CD8-positive, alpha-beta memory T cell (primary cell): Measurements from ENCODE around the gene PACRGL. TPM values are rescaled to one million over a fixed set of nuclear protein-coding genes. Genes with fewer than 3 reads are reported as not detected.
"Not testable (repeated sequence)": the region's sequence is repeated elsewhere in the genome, so short reads cannot be mapped to it uniquely, and the experiment has no call there.

Experiments
- CTCF ChIA-PET: fragments of 350-600 bp; sonication (Branson Sonifier 250); formaldehyde crosslinking; loops from one replicate; lab custom pipeline; 2021; ENCODE audit warnings: antibody characterized with exemption; lab: Charles Lee
- POLR2A ChIA-PET: fragments of 350-600 bp; sonication (Branson Sonifier 250); formaldehyde crosslinking; loops from one replicate; lab custom pipeline; 2021; ENCODE audit warnings: antibody characterized with exemption; lab: Charles Lee
- DNase-seq, 5 donors: peaks; one replicate each; pipeline versions ENCODE4 v3.0.0 to v3.0.0-alpha.2; 2020 to 2022; ENCODE audit warnings: mixed read lengths in 1 of 5
- H3K27ac ChIP-seq: one replicate; pipeline ENCODE4 v1.7.0; 2013; ENCODE audit warnings: low read depth, mild to moderate bottlenecking, low read length, moderate library complexity
- H3K27me3 ChIP-seq: 2 replicates; pipeline ENCODE4 v1.7.0; 2013; ENCODE audit warnings: low read length, mild to moderate bottlenecking; ENCODE audit not compliant: insufficient read depth, poor library complexity, severe bottlenecking
- H3K36me3 ChIP-seq: 2 replicates; pipeline ENCODE4 v1.7.0; 2013; ENCODE audit warnings: mild to moderate bottlenecking, low read length, moderate library complexity; ENCODE audit not compliant: insufficient read depth
- H3K4me1 ChIP-seq: 2 replicates; pipeline ENCODE4 v1.7.0; 2013; ENCODE audit warnings: mild to moderate bottlenecking, low read length, moderate library complexity; ENCODE audit not compliant: insufficient read depth
- H3K4me3 ChIP-seq: 2 replicates; pipeline ENCODE4 v1.7.0; 2013; ENCODE audit warnings: mild to moderate bottlenecking, low read length
- H3K9me3 ChIP-seq: 2 replicates; pipeline ENCODE4 v1.7.0; 2013; ENCODE audit warnings: mild to moderate bottlenecking, low read length
- H3K27ac Mint-ChIP-seq, 8 donors: one replicate each; pipeline ENCODE4 v1.8.0; 2020 to 2021; ENCODE audit warnings: mixed read lengths in 8 of 8, mild to moderate bottlenecking in 6 of 8, inconsistent platforms in 3 of 8, moderate library complexity in 3 of 8
- H3K27me3 Mint-ChIP-seq, 2 donors: one replicate each; pipeline ENCODE4 v1.8.0; 2020 to 2021; ENCODE audit warnings: mixed read lengths in 2 of 2, mild to moderate bottlenecking in 1 of 2, moderate library complexity in 1 of 2
- H3K36me3 Mint-ChIP-seq, 3 donors: one replicate each; pipeline ENCODE4 v1.8.0; 2020 to 2021; ENCODE audit warnings: mixed read lengths in 3 of 3, inconsistent platforms in 1 of 3, mild to moderate bottlenecking in 1 of 3
- H3K4me1 Mint-ChIP-seq, 3 donors: one replicate each; pipeline ENCODE4 v1.8.0; 2020 to 2021; ENCODE audit warnings: mixed read lengths in 3 of 3, inconsistent platforms in 1 of 3, mild to moderate bottlenecking in 1 of 3
- H3K4me3 Mint-ChIP-seq, 7 donors: one replicate each; pipeline ENCODE4 v1.8.0; 2020 to 2021; ENCODE audit warnings: mixed read lengths in 7 of 7, mild to moderate bottlenecking in 6 of 7, moderate library complexity in 4 of 7, inconsistent platforms in 2 of 7
- H3K9me3 Mint-ChIP-seq, 5 donors: one replicate each; pipeline ENCODE4 v1.8.0; 2020 to 2022; ENCODE audit warnings: mixed read lengths in 5 of 5, mild to moderate bottlenecking in 3 of 5, moderate library complexity in 2 of 5, inconsistent platforms in 1 of 5
- polyA plus RNA-seq: library from polyadenylated mRNA; unstranded; fragments of 300-500 nt; fragmentation: Illumina TruSeq; gene quantifications from one replicate; pipeline ENCODE4 v1.2.3, GENCODE V29; 2021
- total RNA-seq, 2 experiments: library from RNA; stranded (reverse); gene quantifications; one replicate each; pipeline ENCODE4 v1.2.3, GENCODE V29; 2021

Gene PACRGL
- total and polyA plus RNA-seq, 3 experiments from 2014 or later: 4.9 to 16.9 (median 14.2) TPM

DNA sequence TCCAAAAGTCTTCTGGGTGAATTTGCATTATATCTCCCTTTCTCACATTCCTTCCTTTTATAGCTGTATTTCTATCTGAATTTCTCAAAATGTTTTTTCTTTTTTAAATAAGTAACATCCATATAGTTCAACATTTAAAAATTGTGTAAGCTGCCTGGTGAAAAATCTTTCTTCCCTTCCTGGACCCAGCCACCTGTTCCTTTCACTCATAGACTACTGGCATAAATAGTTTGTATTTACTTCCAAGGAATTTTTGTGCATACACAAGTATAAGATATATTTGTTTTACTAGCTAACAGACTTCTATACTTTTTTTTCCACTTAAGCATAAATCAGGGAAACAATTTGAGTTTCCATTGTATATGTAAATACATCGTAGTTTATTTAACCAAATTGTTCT, 35.7 kb downstream of the PACRGL start:
- Histone ChIP-seq H3K36me3 (peaks cover 3% of the 10 kb centered on the region), H3K9me3 (peaks cover 4% of the 10 kb centered on the region), H3K4me3 (no peak overlapping the region), H3K27me3 (no peaks in the 10 kb centered on the region), H3K27ac (no peak overlapping the region), H3K4me1 (no peaks in the 10 kb centered on the region)
- ChIA-PET POLR2A (no interaction called here), CTCF (no interaction called here)
- no peak for DNase-seq
- H3K4me3 Mint-ChIP-seq: no peak overlapping the region
- peaks cover 12 to 44% (median 35%) of the 10 kb centered on the region in 5 donors for H3K9me3 Mint-ChIP-seq
- peaks cover 0 to 2% of the 10 kb centered on the region in 2 donors for H3K27me3 Mint-ChIP-seq
- no peak overlapping the region for H3K27ac Mint-ChIP-seq
- peaks cover 35 to 84% (median 70%) of the 10 kb centered on the region in 3 donors for H3K36me3 Mint-ChIP-seq
- no peaks in the 10 kb centered on the region for H3K4me1 Mint-ChIP-seq

DNA sequence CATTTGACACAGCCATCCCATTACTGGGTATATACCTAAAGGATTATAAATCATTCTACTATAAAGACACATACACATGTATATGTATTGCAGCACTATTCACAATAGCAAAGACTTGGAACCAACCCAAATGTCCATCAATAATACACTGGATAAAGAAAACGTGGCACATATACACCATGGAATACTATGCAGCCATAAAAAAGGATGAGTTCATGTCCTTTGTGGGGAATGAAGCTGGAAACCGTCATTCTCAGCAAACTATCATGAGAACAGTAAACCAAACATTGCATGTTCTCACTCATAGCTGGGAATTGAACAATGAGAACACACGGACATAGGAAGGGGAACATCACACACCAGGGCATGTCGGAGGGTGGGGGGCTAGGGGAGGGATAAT, 45.7 kb downstream of the PACRGL start:
- POLR2A ChIA-PET, H3K4me3 ChIP-seq, H3K27me3 ChIP-seq, CTCF ChIA-PET, H3K27ac ChIP-seq, H3K4me1 Mint-ChIP-seq, H3K27ac Mint-ChIP-seq, H3K4me1 ChIP-seq, H3K4me3 Mint-ChIP-seq, H3K27me3 Mint-ChIP-seq, H3K9me3 ChIP-seq, H3K36me3 ChIP-seq, DNase-seq: not testable (repeated sequence)
- peaks cover 13 to 33% (median 30%) of the 10 kb centered on the region in 5 donors for H3K9me3 Mint-ChIP-seq
- H3K36me3 Mint-ChIP-seq: peaks cover 4 to 17% (median 9%) of the 10 kb centered on the region in 3 donors

DNA sequence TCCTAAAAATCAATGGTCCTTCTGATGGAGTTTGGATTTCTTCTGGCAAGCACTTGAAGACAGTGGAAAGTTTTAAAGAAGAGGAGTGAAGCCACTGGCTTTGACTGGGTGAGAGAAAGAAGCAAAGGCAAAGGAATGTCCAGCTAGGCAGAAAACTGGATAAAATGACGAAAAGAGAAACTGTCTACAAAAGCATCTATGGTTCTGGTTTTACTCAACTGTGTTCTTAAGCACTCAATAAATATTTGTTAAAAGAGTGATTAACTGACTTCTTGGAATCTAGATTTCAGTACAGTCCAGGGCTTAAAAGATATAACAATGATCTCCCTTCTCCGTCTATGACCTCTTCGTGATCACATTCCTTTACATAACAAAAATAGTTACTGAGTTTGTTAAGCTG, 52.4 kb downstream of the PACRGL start:
- H3K27ac ChIP-seq: no peak overlapping the region
- H3K4me3 Mint-ChIP-seq: no peak overlapping the region
- H3K9me3 Mint-ChIP-seq: no peaks in the 10 kb centered on the region
- H3K4me1 ChIP-seq: no peaks in the 10 kb centered on the region
- H3K4me3 ChIP-seq: no peak overlapping the region
- POLR2A ChIA-PET: no interaction called here
- no peaks in the 10 kb centered on the region for H3K27me3 ChIP-seq
- peaks cover 0 to 1% (median 0%) of the 10 kb centered on the region in 3 donors for H3K4me1 Mint-ChIP-seq
- no peaks in the 10 kb centered on the region for H3K36me3 ChIP-seq
- no peaks in the 10 kb centered on the region for H3K9me3 ChIP-seq
- H3K27me3 Mint-ChIP-seq: no peaks in the 10 kb centered on the region
- no peak for DNase-seq
- H3K27ac Mint-ChIP-seq: no peak overlapping the region
- peaks cover 6 to 14% (median 7%) of the 10 kb centered on the region in 3 donors for H3K36me3 Mint-ChIP-seq
- CTCF ChIA-PET: no interaction called here

DNA sequence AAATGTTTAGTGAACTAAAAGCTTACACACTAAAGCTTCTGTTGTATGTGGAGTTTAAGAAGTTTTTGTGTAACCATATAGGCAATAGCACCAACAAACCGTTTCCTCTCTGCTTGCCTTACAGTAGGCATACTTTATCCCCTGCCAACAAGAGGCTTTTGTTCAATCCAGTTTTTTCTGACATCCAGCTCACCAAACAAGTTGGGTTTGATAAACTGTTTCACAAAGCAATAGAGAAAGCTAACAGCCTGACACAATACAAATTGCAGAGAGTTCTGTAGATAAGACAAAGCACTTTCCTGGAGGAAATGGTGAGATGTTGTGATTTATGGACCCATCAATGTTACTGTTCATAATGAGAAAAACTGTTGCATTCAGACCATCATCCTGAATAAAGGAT, 53.8 kb downstream of the PACRGL start:
- Histone ChIP-seq H3K4me1 (no peaks in the 10 kb centered on the region), H3K27ac (no peak overlapping the region), H3K27me3 (no peaks in the 10 kb centered on the region), H3K9me3 (no peaks in the 10 kb centered on the region), H3K4me3 (no peak overlapping the region), H3K36me3 (no peaks in the 10 kb centered on the region)
- Mint-ChIP-seq H3K27ac (no peak overlapping the region), H3K4me1 (peaks cover 0 to 1% (median 0%) of the 10 kb centered on the region in 3 donors), H3K27me3 (no peaks in the 10 kb centered on the region), H3K9me3 (no peaks in the 10 kb centered on the region), H3K4me3 (no peak overlapping the region), H3K36me3 (peaks cover 5 to 14% (median 7%) of the 10 kb centered on the region in 3 donors)
- CTCF ChIA-PET: no interaction called here
- POLR2A ChIA-PET: no interaction called here
- no peak for DNase-seq

DNA sequence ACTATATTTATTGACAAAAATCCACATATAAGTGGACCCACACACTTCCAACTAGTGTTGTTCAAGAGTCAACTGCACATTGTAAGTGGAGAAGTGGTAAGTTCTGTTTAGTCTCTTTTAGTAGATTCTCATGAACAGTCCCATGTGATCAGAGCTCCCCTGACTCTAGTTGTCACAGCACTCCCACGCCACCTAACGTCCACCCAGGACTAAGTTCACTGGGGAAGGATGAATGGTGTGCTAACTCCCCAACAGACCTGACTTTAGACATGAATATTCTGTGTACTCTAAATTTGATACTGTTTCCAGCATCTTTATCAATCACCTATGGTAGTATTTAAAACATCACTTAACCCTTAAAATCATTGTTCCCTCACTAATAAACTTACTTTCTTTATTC, 59.8 kb downstream of the PACRGL start:
- H3K4me1 Mint-ChIP-seq: no peaks in the 10 kb centered on the region
- POLR2A ChIA-PET: no interaction called here

DNA sequence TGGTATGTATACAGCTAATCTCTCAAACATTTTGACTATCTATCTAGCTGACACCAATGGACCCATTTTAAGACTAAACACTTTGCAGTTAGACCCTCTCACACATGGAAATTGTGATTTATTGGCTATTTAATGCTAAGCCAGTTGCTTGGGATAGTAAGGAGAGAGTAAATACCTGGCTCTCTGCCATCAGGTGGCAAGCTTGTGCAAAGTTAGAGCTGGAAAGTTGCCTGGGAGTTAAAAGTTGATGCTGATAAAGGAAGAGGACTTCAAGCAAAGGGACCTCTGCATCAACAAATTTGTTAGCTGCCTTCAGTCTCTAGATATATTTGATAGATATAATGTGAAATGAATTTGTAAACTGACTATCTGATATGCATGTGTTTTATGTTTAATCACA, 61.1 kb downstream of the PACRGL start:
- H3K27me3 Mint-ChIP-seq: no peaks in the 10 kb centered on the region
- Histone ChIP-seq H3K4me3 (no peak overlapping the region), H3K36me3 (no peaks in the 10 kb centered on the region), H3K27ac (no peak overlapping the region), H3K27me3 (no peaks in the 10 kb centered on the region), H3K9me3 (no peaks in the 10 kb centered on the region), H3K4me1 (no peaks in the 10 kb centered on the region)
- no peaks in the 10 kb centered on the region for H3K9me3 Mint-ChIP-seq
- no peak overlapping the region for H3K4me3 Mint-ChIP-seq
- no peaks in the 10 kb centered on the region for H3K36me3 Mint-ChIP-seq
- no peak for DNase-seq
- POLR2A ChIA-PET: no interaction called here
- CTCF ChIA-PET: interaction anchor here (1.5 kb wide), 1 partner anchor 12 kb away, joined by 8 read pairs; no protein-coding TSS in a partner anchor
- H3K27ac Mint-ChIP-seq: no peak overlapping the region
- H3K4me1 Mint-ChIP-seq: no peaks in the 10 kb centered on the region

More for the DNA sequence above, 59.8 kb downstream of the PACRGL start:
- Histone ChIP-seq H3K36me3 (no peaks in the 10 kb centered on the region), H3K9me3 (no peaks in the 10 kb centered on the region), H3K27ac (no peak overlapping the region), H3K4me1 (no peaks in the 10 kb centered on the region), H3K27me3 (no peaks in the 10 kb centered on the region), H3K4me3 (no peak overlapping the region)
- no peak for DNase-seq
- Mint-ChIP-seq H3K9me3 (no peaks in the 10 kb centered on the region), H3K36me3 (no peaks in the 10 kb centered on the region), H3K27me3 (no peaks in the 10 kb centered on the region), H3K4me3 (no peak overlapping the region), H3K27ac (no peak overlapping the region)
- CTCF ChIA-PET: interaction anchor here (1.5 kb wide), 1 partner anchor 13 kb away, joined by 8 read pairs; no protein-coding TSS in a partner anchor

DNA sequence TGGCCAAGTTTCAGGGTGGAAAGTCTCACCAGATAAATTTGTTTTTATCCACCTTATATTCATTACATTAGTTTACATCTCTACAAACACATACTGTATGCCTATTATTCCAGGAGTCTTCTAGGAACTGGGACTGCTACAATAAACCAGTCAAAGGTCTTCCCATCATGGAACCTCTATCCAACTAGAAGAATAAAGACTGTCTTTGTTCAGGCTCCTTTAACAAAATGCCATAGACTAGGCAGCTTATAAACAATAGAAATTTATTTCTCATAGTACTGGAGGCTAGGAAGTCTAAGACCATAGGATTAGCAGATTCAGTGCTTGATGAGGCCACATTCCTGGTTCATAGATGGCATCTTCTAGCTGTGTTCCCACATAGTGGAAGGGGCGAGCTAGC, 61.6 kb downstream of the PACRGL start:
- POLR2A ChIA-PET: no interaction called here
- Histone ChIP-seq H3K36me3 (no peaks in the 10 kb centered on the region), H3K27ac (no peak overlapping the region), H3K27me3 (no peaks in the 10 kb centered on the region), H3K4me1 (no peaks in the 10 kb centered on the region), H3K4me3 (no peak overlapping the region), H3K9me3 (no peaks in the 10 kb centered on the region)
- Mint-ChIP-seq H3K4me1 (no peaks in the 10 kb centered on the region), H3K4me3 (no peak overlapping the region), H3K27me3 (no peaks in the 10 kb centered on the region), H3K36me3 (no peaks in the 10 kb centered on the region), H3K27ac (no peak overlapping the region), H3K9me3 (no peaks in the 10 kb centered on the region)
- no peak for DNase-seq
- CTCF ChIA-PET: interaction anchor here (1.5 kb wide), 1 partner anchor 11 kb away, joined by 8 read pairs; no protein-coding TSS in a partner anchor

DNA sequence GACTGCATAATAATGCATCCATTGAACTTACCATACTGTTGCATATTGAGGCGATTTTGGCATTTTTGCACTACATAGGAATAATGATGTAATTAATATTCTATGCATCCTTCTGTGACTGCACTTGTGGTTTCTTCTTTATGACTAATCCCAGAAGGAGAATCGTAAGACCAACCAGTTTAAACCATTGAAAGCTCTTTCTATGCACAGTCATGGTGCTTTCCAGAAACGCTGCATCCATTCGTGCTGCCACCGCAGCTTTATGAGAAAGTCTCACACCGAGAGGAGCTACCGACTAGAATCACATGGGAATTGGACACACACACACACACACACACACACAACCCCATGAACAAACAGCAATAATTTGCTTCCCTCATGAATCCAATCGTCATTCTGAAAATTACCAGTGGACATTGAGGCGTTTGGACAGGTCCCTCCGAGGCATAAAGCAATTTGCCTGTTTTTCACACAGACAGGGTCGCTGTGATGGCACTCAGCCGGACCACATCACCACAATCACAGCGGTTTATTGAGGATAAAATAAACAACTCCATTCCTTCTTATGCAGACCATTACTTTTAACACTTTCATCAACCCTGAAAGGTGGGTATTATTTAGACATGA, 64.2 kb downstream of the PACRGL start:
- H3K9me3 Mint-ChIP-seq: no peaks in the 10 kb centered on the region
- Histone ChIP-seq H3K4me3 (no peak overlapping the region), H3K27me3 (no peaks in the 10 kb centered on the region), H3K4me1 (no peaks in the 10 kb centered on the region), H3K9me3 (no peaks in the 10 kb centered on the region), H3K27ac (no peak overlapping the region), H3K36me3 (no peaks in the 10 kb centered on the region)
- no peak for DNase-seq
- POLR2A ChIA-PET: no interaction called here
- no peaks in the 10 kb centered on the region for H3K4me1 Mint-ChIP-seq
- CTCF ChIA-PET: interaction anchor here (1.6 kb wide), 1 partner anchor 9 kb away, joined by 6 read pairs; no protein-coding TSS in a partner anchor
- H3K36me3 Mint-ChIP-seq: no peaks in the 10 kb centered on the region
- no peaks in the 10 kb centered on the region for H3K27me3 Mint-ChIP-seq
- H3K4me3 Mint-ChIP-seq: no peak overlapping the region
- no peak overlapping the region for H3K27ac Mint-ChIP-seq
